DMS114 treated with DMSO at 0.1 percent for 48 hours (cell line): ENCODE data around the gene MS4A2.
"Not testable (repeated sequence)": the region's sequence is repeated elsewhere in the genome, so short reads cannot be mapped to it uniquely, and the experiment has no call there.

Source experiments
- DNase-seq: peaks from one replicate; lab custom pipeline; 2025; ENCODE audit not compliant: unreplicated experiment; lab: John Stamatoyannopoulos, UW

MS4A2 gene

GRCh38 chr11:60088364-60088763 lies at the start of gene MS4A2:
MS4A2 (plus strand) TSS chr11:60088664; CDS start chr11:60088766, 102 bp downstream.
- no peak for DNase-seq

- DNase-seq, result no peak
These were observed 48.4 kb upstream of the MS4A2 start, which contains the start of gene OOSP2 for GRCh38 chr11:60040109-60040508. OOSP2 (plus strand) TSS chr11:60040409; CDS start chr11:60040460, 51 bp downstream.

GRCh38 chr11:60050422-60050821 lies 38.0 kb upstream of the MS4A2 start:
- DNase-seq, result not testable (repeated sequence)

- DNase-seq, result not testable (repeated sequence)
These were observed 37.6 kb upstream of the MS4A2 start for GRCh38 chr11:60050839-60051238.

- DNase-seq, result no peak
These were observed 32.0 kb upstream of the MS4A2 start, which contains the start of gene MS4A3 for GRCh38 chr11:60056349-60056969. MS4A3 (plus strand) TSS chr11:60056665; CDS start chr11:60061161, 4,496 bp downstream.

GRCh38 chr11:60059052-60059451 lies 29.4 kb upstream of the MS4A2 start:
- DNase-seq, result no peak

GRCh38 chr11:60059521-60060240 lies 28.8 kb upstream of the MS4A2 start:
- DNase-seq, result no peak

- no peak for DNase-seq
These were observed 24.4 kb upstream of the MS4A2 start for GRCh38 chr11:60064111-60064510.

GRCh38 chr11:60065801-60066200 lies 22.7 kb upstream of the MS4A2 start:
- no peak for DNase-seq

- no peak for DNase-seq
These were observed 19.0 kb upstream of the MS4A2 start for GRCh38 chr11:60069450-60069849.

- not testable (repeated sequence) for DNase-seq
These were observed 16.8 kb upstream of the MS4A2 start for GRCh38 chr11:60071644-60072043.

GRCh38 chr11:60077216-60077817 lies 11.1 kb upstream of the MS4A2 start:
- no peak for DNase-seq

- no peak for DNase-seq
These were observed 10.5 kb upstream of the MS4A2 start for GRCh38 chr11:60077981-60078380.

GRCh38 chr11:60078745-60079144 lies 9.7 kb upstream of the MS4A2 start:
- DNase-seq, result no peak

GRCh38 chr11:60080535-60080934 lies 7.9 kb upstream of the MS4A2 start:
- no peak for DNase-seq

GRCh38 chr11:60084631-60085273 lies 3.7 kb upstream of the MS4A2 start:
- no peak for DNase-seq

GRCh38 chr11:60085909-60086308 lies 2.6 kb upstream of the MS4A2 start:
- DNase-seq, result no peak

- no peak for DNase-seq
These were observed 1.2 kb upstream of the MS4A2 start for GRCh38 chr11:60087239-60087638.

GRCh38 chr11:60095477-60096120 lies 7.1 kb downstream of the MS4A2 start:
- no peak for DNase-seq

GRCh38 chr11:60097189-60097588 lies 8.7 kb downstream of the MS4A2 start:
- no peak for DNase-seq

- DNase-seq, result no peak
These were observed 10.0 kb downstream of the MS4A2 start for GRCh38 chr11:60098508-60098907.
